Measurements from ENCODE around the gene ERO1B.

Gene ERO1B

GRCh38 chr1:236292425-236292824 is 10.7 kb upstream of the ERO1B start:
- no peak for DNase-seq

GRCh38 chr1:236289492-236290131 is 7.9 kb upstream of the ERO1B start:
- DNase-seq = no peak

GRCh38 chr1:236288620-236288976 is 6.8 kb upstream of the ERO1B start:
- DNase-seq = no peak

- no peak for DNase-seq
Measured at GRCh38 chr1:236287757-236288619, 6.2 kb upstream of the ERO1B start.

GRCh38 chr1:236287356-236287755 is 5.6 kb upstream of the ERO1B start:
- no peak for DNase-seq

- DNase-seq = no peak
Measured at GRCh38 chr1:236284291-236284721, 2.5 kb upstream of the ERO1B start.

GRCh38 chr1:236282719-236283118 is 961 bp upstream of the ERO1B start:
- DNase-seq = no peak

- no peak for DNase-seq
Measured at GRCh38 chr1:236282425-236282716, 613 bp upstream of the ERO1B start.

- no peak for DNase-seq
Measured at GRCh38 chr1:236281198-236281653, 532 bp downstream of the ERO1B start.

GRCh38 chr1:236280438-236281197 is 1.1 kb downstream of the ERO1B start:
- DNase-seq = peak; percentile 12

GRCh38 chr1:236275586-236275985 is 6.2 kb downstream of the ERO1B start:
- DNase-seq = no peak

- DNase-seq = no peak
Measured at GRCh38 chr1:236275061-236275460, 6.7 kb downstream of the ERO1B start.

GRCh38 chr1:236273358-236273757 is 8.4 kb downstream of the ERO1B start:
- no peak for DNase-seq

GRCh38 chr1:236269439-236269838 is 12.3 kb downstream of the ERO1B start:
- no peak for DNase-seq

- no peak for DNase-seq
Measured at GRCh38 chr1:236261898-236262297, 19.9 kb downstream of the ERO1B start.

GRCh38 chr1:236261033-236261432 is 20.7 kb downstream of the ERO1B start:
- DNase-seq = no peak

- DNase-seq = no peak
Measured at GRCh38 chr1:236259043-236259442, 22.7 kb downstream of the ERO1B start.

- DNase-seq = no peak
Measured at GRCh38 chr1:236258114-236258622, 23.6 kb downstream of the ERO1B start.

GRCh38 chr1:236257216-236257615 is 24.5 kb downstream of the ERO1B start:
- no peak for DNase-seq

GRCh38 chr1:236253918-236254637 is 27.7 kb downstream of the ERO1B start:
- DNase-seq = no peak

GRCh38 chr1:236253119-236253518 is 28.6 kb downstream of the ERO1B start:
- DNase-seq = no peak

GRCh38 chr1:236251587-236251986 is 30.2 kb downstream of the ERO1B start:
- DNase-seq = no peak

- no peak for DNase-seq
Measured at GRCh38 chr1:236247286-236247685, 34.5 kb downstream of the ERO1B start.
